Measurements from ENCODE around the gene TINCR.

GRCh38 chr19:5514001-5514400 is 53.8 kb downstream of the TINCR start:
- TF ChIP-seq, protein P1, sequence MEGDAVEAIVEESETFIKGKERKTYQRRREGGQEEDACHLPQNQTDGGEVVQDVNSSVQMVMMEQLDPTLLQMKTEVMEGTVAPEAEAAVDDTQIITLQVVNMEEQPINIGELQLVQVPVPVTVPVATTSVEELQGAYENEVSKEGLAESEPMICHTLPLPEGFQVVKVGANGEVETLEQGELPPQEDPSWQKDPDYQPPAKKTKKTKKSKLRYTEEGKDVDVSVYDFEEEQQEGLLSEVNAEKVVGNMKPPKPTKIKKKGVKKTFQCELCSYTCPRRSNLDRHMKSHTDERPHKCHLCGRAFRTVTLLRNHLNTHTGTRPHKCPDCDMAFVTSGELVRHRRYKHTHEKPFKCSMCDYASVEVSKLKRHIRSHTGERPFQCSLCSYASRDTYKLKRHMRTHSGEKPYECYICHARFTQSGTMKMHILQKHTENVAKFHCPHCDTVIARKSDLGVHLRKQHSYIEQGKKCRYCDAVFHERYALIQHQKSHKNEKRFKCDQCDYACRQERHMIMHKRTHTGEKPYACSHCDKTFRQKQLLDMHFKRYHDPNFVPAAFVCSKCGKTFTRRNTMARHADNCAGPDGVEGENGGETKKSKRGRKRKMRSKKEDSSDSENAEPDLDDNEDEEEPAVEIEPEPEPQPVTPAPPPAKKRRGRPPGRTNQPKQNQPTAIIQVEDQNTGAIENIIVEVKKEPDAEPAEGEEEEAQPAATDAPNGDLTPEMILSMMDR (IDR thresholded peaks at IDR 0.05), result no peak
- no peak for TF ChIP-seq POLR2A (IDR thresholded peaks at IDR 0.05)

Data from thyroid gland (tissue), 4 donors.